KOPT-K1 (cell line): Measurements from ENCODE around the gene VAC14.

Source experiments
- H3K27ac ChIP-seq: fragments of 200-600 bp; sonication (generic); 2 replicates; pipeline ENCODE4 v1.5.1; 2016; ENCODE audit warnings: antibody characterized with exemption, mild to moderate bottlenecking, low read depth, low read length; ENCODE audit not compliant: poor library complexity, severe bottlenecking
- H3K36me3 ChIP-seq: fragments of 200-600 bp; sonication (generic); 2 replicates; pipeline ENCODE4 v1.5.1; 2017; ENCODE audit warnings: antibody characterized with exemption, mild to moderate bottlenecking, low read length, moderate library complexity; ENCODE audit not compliant: insufficient read depth
- H3K9me3 ChIP-seq: fragments of 200-600 bp; sonication (generic); 2 replicates; pipeline ENCODE4 v1.5.1; 2017; ENCODE audit warnings: antibody characterized with exemption, low read length, mild to moderate bottlenecking; ENCODE audit not compliant: insufficient read depth, poor library complexity, severe bottlenecking

VAC14 gene

DNA sequence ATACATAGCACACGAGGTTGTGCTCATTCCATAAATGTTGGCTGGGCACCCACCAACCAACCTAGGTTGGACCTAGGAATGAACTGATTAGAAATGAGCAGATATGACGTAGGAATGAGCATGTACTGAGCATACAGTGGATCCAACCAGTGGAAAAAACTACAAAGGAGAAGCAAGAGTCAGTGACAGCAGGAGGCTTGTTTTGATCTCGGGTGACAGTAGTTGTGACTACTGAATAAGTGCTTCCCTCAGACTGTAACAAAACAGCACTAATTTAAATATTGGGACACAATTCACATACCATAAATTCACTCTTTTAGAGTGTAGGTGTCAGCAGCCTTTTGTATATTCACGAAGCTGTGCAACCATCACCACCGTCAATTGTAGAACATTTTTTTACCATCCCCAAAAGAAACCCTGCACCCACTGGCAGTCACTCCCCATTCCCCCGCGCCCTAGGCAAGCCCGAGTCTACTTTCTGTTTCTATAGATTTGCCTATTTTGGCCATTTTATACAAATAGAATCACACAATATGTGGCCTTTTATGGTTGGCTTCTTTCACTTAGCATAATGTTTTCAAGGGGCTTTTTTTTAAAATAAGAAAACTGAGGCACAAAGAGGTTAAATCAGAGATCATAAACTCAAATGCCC lies 7.0 kb downstream of the VAC14 start:
- peaks cover 21% of the 10 kb centered on the region; the same call in 1 of the 2 replicates for H3K36me3 ChIP-seq
- H3K27ac ChIP-seq, result no peak overlapping the region
- no peaks in the 10 kb centered on the region for H3K9me3 ChIP-seq

DNA sequence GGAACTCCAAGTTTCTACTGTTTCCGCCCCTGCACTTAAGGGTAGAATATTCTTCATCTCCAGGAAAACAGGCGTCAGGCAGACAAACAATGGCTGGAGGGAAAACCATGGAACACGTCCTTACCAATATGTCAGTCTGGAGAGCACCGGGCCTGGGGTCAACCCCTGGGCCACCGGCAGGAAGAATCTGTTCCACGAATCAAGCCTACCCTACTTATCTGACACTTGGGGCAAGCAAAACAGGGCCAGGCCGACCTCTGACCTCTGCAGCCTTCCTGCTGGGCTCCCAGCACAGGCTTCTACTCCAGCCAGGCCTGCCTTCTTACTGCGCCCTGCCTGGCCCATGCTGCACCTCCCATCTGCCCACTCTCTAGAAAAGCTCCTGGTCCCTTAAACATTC lies 10.1 kb downstream of the VAC14 start:
- H3K36me3 ChIP-seq, result peaks cover 27% of the 10 kb centered on the region; the same call in 1 of the 2 replicates

DNA sequence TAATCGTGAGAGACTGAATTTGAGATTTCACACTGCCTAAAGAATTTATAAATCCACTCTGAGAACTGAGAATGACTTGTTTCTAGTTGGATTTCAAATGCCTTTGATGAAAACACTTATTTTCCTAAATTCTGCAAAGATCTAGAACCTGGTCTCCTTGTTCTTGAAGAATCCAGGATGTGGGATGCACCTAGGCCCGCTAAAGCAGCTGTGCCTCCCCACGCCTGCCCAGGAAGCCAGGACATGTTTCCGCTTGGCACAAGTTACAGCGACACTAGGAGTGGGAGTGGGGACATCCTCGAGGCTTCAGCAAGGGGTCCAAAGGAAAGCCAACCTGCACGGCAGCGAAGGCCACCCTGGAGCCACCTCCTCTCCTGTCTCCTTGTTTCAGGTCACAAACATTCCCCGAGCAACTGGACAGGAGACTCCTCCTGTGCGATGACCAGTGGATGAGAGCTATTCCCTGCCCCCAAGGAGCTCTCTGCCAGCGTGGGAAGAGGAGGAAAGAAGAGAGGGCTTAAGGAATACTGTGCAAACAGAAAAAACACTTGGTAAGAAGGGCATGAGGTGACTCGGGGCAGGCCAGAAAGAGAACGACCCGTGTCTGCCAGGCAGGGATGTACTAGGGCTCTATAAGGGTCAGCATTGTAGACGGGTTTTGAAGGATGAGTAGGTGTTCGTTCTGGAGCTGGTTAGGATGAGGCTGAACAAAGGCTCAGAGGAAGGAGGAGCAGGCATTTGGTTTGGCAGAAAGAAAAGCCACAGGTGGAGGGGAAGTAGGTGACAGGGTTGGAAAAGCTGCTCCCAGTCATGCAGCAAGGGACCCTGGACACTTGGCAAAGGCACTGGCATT lies 11.1 kb downstream of the VAC14 start:
- H3K36me3 ChIP-seq, result peaks cover 37% of the 10 kb centered on the region
- no peaks in the 10 kb centered on the region for H3K9me3 ChIP-seq
- no peak overlapping the region for H3K27ac ChIP-seq

More for the DNA sequence above, 10.1 kb downstream of the VAC14 start:
- Histone ChIP-seq H3K9me3 (no peaks in the 10 kb centered on the region), H3K27ac (no peak overlapping the region)

DNA sequence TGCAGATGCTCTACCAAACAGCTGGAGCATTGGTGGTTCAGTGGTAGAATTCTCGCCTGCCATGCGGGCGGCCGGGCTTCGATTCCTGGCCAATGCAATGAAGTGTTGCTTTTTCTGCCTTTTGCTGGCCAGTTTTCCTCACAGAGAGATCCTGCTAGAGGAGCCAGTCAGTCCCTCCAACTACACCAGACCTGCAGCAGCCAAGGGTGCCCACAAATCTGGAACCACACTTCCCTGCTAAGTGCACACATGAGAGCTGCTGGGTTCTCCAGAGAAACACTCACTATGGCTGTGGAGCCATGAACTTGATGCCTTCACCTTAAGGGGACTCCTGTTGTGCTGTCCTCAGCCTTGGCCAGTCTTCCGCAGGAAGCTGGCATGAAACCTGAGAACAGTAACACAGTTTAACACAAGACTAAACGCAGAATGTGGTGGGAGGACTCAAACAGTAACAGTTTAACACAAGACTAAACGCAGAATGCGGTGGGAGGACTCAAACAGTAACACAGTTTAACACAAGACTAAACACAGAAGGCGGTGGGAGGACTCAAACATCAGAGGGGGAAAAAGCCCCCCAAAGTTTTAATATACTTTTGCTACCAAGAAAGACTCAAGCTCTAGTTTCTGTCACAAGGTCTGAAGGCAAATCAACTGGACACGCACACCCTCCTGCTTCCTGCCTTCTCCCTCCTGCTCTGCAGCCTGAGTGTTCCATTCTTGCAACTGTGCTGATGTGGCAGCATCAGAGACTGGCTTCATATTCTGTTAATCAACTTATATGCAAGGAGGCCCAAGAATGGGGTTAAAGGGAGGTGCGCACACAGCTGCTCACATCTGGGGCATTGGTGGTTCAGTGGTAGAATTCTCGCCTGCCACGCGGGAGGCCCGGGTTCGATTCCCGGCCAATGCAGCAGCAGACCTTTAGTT lies 12.0 kb downstream of the VAC14 start:
- no peak overlapping the region for H3K27ac ChIP-seq
- peaks cover 46% of the 10 kb centered on the region for H3K36me3 ChIP-seq
- no peaks in the 10 kb centered on the region for H3K9me3 ChIP-seq

DNA sequence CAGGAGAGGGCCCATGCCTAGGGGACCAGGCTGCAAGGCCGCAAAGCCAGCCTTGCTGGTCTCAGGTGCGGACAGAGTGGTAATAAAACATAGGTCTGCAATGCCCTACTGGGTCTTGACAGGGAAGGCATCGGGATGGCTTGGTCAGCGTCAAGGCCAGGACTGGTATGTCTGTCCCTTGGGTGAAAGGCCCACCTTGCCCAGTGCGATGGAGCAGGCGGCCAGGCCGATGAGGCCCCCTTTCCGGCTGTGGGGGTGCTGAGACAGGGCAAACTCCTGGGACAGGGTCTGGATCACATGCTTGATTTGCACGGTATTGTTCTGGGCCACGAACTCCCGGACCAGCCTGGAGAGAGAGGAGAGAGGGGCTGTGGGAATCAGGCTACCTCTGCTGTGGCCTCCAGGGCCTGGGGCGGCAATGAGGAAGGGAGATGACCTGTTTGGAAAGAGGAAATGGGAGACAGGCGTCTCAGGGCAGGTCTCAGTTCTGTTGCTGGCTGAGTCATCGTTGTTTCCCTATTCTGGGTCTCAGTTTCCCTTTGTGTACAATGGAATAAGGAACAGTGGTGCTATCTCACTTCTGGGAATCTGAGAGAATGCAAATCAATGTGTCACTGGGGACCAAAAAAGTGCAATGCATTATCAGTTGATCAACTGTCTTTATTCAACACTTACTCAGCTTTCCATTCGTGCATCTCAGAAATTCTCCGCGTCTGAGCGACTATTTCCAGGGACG lies 14.8 kb downstream of the VAC14 start:
- Histone ChIP-seq H3K36me3 (peaks cover 73% of the 10 kb centered on the region), H3K27ac (no peak overlapping the region), H3K9me3 (no peaks in the 10 kb centered on the region)

DNA sequence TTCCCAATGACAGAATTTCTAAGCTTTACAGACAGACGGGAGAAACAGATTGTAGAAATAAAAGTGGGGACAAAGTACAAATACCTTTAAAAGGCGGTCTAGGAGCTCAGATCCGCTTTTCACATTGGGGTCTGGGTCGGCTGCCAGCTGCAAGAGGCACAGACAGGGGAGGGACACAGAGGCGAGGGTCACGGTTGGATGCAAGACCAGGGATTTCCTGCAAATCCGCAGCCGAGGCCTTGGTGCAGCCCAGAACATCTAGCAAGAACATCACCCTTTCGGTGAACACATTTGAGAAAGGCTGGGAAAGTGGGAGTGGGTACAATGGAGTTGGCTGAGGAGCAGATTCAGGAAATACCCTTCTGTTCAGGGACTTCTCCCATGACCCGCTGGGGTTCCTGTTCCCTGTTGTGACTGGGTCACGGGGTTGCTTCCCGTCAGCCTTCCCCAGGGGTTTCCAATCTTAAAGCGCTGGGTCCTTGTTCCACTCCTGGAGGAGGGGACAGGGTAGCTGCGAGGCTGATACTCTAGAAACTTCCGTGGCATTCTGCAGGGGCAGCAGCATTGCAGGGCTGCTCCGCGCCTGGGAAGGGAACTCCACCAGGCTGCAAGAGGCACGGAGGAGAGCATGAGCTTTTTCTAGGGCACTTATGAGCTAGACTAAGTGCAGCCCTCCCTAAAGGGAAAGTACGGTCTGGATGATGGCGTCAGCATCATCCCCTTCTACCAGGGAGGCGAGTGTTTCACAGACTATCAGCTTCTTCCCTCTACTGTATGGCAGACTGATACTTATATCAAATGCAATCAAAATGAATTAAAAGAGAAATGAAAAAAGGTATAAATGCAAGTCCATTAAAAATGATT lies 16.0 kb downstream of the VAC14 start:
- Histone ChIP-seq H3K36me3 (peaks cover 86% of the 10 kb centered on the region), H3K9me3 (no peaks in the 10 kb centered on the region), H3K27ac (no peak overlapping the region)

DNA sequence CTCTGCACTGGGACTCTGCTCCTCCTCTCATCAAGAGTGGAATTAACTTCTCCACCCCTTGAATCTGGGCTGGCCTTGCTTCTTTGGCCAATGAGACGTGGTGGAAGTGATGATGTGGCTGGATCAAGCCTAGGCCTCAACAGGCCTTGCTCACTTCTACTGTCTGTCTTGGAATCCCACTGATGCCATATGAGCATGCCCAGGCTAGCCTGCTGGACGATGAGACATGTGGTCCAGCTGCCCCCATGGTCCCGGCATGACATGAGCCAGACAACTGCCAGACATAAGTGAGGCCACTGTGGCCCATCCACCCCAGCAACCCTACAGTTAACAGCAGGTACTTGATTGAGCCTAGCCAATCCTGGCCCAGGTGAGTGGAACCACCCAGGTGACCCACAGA lies 18.7 kb downstream of the VAC14 start:
- peaks cover 96% of the 10 kb centered on the region for H3K36me3 ChIP-seq
- H3K9me3 ChIP-seq, result no peaks in the 10 kb centered on the region

DNA sequence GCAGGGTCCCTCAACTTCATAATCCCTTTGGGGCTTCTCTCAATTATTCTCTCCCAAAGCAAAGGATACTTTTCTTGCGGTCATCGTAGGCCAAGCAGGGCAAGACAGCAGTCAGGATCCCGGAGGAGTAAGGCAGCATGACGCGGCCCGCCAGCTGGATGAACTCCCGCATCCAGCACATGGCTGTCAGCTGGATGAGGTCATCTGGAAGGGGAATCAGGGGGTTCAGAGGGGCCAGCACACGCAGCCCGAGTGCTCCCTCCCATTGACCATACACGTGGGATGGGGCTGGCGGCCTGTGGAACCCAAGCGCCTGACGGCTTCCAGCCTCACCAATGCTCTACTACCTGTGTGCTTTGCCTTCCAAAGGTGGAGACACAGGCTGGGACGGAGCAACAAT lies 19.2 kb downstream of the VAC14 start:
- H3K9me3 ChIP-seq, result no peaks in the 10 kb centered on the region
- H3K27ac ChIP-seq, result no peak overlapping the region
- H3K36me3 ChIP-seq, result peaks cover 98% of the 10 kb centered on the region

More for the DNA sequence above, 18.7 kb downstream of the VAC14 start:
- no peak overlapping the region for H3K27ac ChIP-seq

DNA sequence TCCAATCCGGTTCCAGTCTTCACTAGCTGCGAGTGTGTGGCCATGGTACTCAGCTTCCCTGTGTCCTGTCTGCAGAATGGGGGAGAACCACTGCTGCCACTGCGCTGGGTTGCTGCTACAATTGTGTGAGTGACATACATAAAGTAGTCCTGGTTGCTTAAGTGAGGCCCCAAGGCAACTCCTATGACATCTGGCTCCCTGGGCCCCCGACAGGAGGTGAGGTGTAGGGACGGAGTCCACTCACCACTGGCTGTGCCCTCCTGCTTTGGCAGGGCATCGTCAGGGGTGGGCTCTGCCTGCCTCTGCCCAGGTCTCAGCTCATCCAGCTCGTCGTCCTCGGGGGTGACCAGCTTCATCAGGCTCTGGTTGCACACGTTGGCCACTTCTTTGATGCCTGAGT lies 20.4 kb downstream of the VAC14 start:
- peaks cover 98% of the 10 kb centered on the region for H3K36me3 ChIP-seq
- no peaks in the 10 kb centered on the region for H3K9me3 ChIP-seq
- no peak overlapping the region for H3K27ac ChIP-seq

DNA sequence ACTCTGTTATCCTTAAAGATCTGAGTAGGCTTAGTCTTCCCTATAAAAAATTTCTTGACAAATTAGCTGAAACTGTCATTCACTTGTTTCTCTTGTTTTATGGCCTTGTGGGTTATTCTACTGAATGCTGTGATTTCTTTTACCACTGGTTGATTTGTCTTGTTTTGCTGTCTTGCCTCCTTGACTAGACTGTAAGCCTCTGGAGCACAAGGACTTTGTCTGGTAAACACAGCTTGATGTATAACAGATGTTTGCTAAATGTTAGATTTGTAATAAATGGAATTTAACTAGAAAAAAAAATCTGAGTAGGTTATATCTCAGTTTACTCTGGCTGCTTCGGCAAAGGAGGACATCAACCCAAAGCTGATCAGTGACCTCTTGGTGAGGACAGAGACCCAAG lies 21.6 kb downstream of the VAC14 start:
- Histone ChIP-seq H3K36me3 (peaks cover 94% of the 10 kb centered on the region), H3K27ac (no peak overlapping the region), H3K9me3 (no peaks in the 10 kb centered on the region)

DNA sequence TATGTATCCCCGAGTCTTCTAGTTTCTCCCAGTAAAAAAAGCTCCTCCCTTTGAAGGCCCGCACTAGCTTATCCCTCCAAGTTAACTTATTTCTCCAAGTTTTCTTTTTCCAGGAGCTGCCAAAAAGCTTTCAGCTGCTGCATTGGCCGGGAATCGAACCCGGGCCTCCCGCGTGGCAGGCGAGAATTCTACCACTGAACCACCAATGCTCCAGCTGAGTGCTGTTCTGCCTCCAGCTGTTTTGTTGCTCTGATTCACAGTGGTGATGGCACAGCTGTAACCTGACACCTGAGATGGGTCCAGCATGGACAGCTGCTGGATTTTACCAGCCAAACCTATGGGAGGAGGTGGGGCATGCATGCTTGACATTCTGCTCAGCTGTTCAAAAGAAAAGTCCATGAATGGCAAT lies 22.1 kb downstream of the VAC14 start:
- Histone ChIP-seq H3K27ac (no peak overlapping the region), H3K9me3 (no peaks in the 10 kb centered on the region), H3K36me3 (peaks cover 94% of the 10 kb centered on the region)

DNA sequence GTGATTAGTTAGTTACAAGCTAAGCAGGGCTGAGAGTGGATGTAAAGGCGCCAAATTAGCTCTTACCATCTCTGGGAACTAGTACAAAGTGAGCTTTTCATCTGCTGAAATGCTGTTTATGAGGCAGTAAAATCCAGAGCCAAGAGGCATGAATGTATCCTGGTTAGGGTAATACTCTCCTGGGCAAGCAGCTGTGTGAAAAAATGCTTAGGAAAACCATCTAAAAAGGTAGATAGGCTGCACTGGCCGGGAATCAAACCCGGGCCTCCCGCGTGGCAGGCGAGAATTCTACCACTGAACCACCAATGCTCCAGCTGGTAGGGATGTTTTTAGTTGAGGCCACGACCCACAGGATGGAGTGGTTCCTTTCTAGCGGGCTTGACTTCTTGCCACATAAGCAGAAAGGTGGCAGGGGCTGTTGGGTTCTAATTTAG lies 23.0 kb downstream of the VAC14 start:
- no peaks in the 10 kb centered on the region for H3K9me3 ChIP-seq
- H3K27ac ChIP-seq, result no peak overlapping the region
- H3K36me3 ChIP-seq, result peaks cover 92% of the 10 kb centered on the region

DNA sequence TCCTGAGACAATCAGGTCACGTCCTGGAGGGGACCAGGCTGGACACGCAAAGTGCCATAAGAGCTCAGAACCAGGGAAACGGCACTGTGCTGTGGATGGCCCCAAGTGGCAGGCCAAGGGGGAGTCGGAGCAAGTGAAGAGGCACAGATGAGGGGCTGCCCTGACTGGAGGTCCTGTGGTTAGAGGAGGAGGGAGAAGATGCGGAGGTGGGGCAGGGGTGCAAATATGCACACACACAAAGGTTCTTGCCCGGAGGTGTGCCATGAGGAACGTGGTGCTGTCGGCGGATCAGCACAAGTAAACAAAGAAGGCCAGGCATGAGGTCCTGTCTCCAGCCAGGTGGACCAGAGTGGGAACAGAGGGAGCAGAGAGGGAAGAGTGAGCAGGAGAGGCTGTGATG lies 23.5 kb downstream of the VAC14 start:
- peaks cover 92% of the 10 kb centered on the region for H3K36me3 ChIP-seq
- no peak overlapping the region for H3K27ac ChIP-seq
- no peaks in the 10 kb centered on the region for H3K9me3 ChIP-seq

DNA sequence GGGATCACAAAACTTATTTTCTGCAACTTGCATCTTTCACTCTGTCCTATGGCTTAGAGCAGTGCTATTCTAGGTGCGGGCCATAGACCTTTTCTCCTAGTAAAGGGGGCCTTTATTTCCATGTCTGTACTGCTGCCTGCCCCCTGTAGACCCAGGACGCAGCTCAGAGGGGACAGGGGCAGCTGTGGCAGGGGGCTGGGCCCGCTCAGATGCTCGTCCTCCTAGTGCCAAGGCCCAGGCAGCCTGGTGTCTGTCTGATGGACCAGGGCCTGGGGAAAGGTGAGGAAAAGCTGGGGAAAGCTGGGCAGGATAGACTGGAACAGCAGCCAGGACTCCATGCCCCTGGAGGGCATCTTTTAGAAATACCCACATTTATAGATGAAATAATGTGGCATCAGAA lies 25.6 kb downstream of the VAC14 start:
- H3K27ac ChIP-seq, result no peak overlapping the region
- H3K36me3 ChIP-seq, result peaks cover 92% of the 10 kb centered on the region
- no peaks in the 10 kb centered on the region for H3K9me3 ChIP-seq
